ENCODE measurements around the gene GRM8. TPM values are rescaled to one million over a fixed set of nuclear protein-coding genes. Genes with fewer than 3 reads are reported as not detected.
A peak's percentile ranks its signal among the peaks of the same experiment; 100 is the strongest.

Gene GRM8
- polyA plus RNA-seq, 1 donor from 2014 or later: 1.5 TPM

DNA sequence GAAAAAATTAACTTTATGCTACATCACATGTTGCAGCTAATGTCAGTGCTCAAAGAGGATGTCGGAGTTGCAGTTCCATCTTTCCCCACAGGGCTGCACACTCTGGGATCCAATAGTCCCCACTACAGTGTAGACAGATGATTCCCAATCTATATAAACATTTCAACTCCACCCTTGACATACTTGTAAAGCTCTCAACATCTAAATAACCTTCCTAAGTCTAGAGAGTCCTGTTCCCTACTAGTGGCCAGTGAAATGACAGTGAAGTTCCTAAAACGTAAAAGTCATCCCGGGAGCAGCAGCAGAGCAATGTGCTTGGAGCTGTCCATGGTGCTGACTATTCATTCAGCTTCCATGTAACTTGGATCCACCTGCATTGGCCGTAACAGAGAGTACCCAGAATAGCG, 145.1 kb downstream of the GRM8 start:
- Histone ChIP-seq H3F3A (ENCODE audit: insufficient read depth, low read length, poor library complexity, severe bottlenecking) (no peaks in the 10 kb centered on the region), H3K4me2 (ENCODE audit: low read length) (no peak overlapping the region), H3K27me3 (ENCODE audit: insufficient read depth, low read depth, low read length) (peaks cover 5% of the 10 kb centered on the region), H3K9ac (ENCODE audit: low read length) (no peak overlapping the region), H3K9me2 (ENCODE audit: insufficient read depth, low read length) (no peaks in the 10 kb centered on the region), H3K9me3 (ENCODE audit: low read length) (no peaks in the 10 kb centered on the region), H4K20me1 (ENCODE audit: insufficient read depth) (no peaks in the 10 kb centered on the region), H3K36me3 (ENCODE audit: insufficient read depth, low read length) (no peaks in the 10 kb centered on the region), H3K27ac (ENCODE audit: low read length) (no peak overlapping the region), H3K79me2 (replicated peaks; ENCODE audit: insufficient read depth, low read length) (no peaks in the 10 kb centered on the region), H3K4me3 (ENCODE audit: low read length) (no peak overlapping the region), H2AFZ (ENCODE audit: low read depth, low read length) (no peak overlapping the region)
- no peak for TF ChIP-seq EP300 (conservative IDR thresholded peaks at IDR 0.05; ENCODE audit: poor library complexity, severe bottlenecking)
- TF ChIP-seq EZH2 (IDR thresholded peaks at IDR 0.05; ENCODE audit: borderline replicate concordance, insufficient read depth, low read length, poor library complexity, severe bottlenecking): no peak
- TF ChIP-seq CTCF (IDR thresholded peaks at IDR 0.05; ENCODE audit: poor library complexity, severe bottlenecking): peak; percentile 36
- TF ChIP-seq MXI1 (conservative IDR thresholded peaks at IDR 0.05; ENCODE audit: poor library complexity, severe bottlenecking): no peak
- TF ChIP-seq RAD21 (conservative IDR thresholded peaks at IDR 0.05): no peak
- TF ChIP-seq, protein P1, sequence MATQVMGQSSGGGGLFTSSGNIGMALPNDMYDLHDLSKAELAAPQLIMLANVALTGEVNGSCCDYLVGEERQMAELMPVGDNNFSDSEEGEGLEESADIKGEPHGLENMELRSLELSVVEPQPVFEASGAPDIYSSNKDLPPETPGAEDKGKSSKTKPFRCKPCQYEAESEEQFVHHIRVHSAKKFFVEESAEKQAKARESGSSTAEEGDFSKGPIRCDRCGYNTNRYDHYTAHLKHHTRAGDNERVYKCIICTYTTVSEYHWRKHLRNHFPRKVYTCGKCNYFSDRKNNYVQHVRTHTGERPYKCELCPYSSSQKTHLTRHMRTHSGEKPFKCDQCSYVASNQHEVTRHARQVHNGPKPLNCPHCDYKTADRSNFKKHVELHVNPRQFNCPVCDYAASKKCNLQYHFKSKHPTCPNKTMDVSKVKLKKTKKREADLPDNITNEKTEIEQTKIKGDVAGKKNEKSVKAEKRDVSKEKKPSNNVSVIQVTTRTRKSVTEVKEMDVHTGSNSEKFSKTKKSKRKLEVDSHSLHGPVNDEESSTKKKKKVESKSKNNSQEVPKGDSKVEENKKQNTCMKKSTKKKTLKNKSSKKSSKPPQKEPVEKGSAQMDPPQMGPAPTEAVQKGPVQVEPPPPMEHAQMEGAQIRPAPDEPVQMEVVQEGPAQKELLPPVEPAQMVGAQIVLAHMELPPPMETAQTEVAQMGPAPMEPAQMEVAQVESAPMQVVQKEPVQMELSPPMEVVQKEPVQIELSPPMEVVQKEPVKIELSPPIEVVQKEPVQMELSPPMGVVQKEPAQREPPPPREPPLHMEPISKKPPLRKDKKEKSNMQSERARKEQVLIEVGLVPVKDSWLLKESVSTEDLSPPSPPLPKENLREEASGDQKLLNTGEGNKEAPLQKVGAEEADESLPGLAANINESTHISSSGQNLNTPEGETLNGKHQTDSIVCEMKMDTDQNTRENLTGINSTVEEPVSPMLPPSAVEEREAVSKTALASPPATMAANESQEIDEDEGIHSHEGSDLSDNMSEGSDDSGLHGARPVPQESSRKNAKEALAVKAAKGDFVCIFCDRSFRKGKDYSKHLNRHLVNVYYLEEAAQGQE (IDR thresholded peaks at IDR 0.05; ENCODE audit: borderline replicate concordance): peak; percentile 92

DNA sequence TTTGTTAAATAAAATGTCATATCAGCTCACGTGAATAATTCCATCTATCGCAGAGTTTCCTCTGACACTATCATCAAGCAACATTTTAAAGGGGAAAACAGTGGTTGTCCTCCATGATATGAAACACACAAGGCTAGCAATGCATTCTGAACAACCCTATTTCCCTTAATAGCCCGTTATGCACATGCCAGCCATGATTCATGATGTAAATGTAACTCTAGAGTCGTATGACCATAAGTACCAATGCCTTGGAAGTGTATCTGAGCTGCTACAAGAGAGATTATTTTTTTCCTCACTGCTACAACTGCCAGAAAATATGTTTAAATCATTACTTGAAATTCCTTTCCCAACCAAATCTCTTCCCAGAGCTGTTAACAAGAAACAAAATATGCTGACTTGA, 159.4 kb downstream of the GRM8 start:
- H3K27ac ChIP-seq (ENCODE audit: low read length): no peak overlapping the region
- no peaks in the 10 kb centered on the region for H3F3A ChIP-seq (ENCODE audit: insufficient read depth, low read length, poor library complexity, severe bottlenecking)
- H2AFZ ChIP-seq (ENCODE audit: low read depth, low read length): no peak overlapping the region
- H3K4me2 ChIP-seq (ENCODE audit: low read length): no peak overlapping the region
- H3K36me3 ChIP-seq (ENCODE audit: insufficient read depth, low read length): no peaks in the 10 kb centered on the region
- no peaks in the 10 kb centered on the region for H3K9me3 ChIP-seq (ENCODE audit: low read length)
- H3K9me2 ChIP-seq (ENCODE audit: insufficient read depth, low read length): no peaks in the 10 kb centered on the region
- no peaks in the 10 kb centered on the region for H3K27me3 ChIP-seq (ENCODE audit: insufficient read depth, low read depth, low read length)
- H4K20me1 ChIP-seq (ENCODE audit: insufficient read depth): no peaks in the 10 kb centered on the region
- no peaks in the 10 kb centered on the region for H3K79me2 ChIP-seq (replicated peaks; ENCODE audit: insufficient read depth, low read length)
- H3K9ac ChIP-seq (ENCODE audit: low read length): no peak overlapping the region
- H3K4me3 ChIP-seq (ENCODE audit: low read length): no peak overlapping the region
- TF ChIP-seq TAF1 (IDR thresholded peaks at IDR 0.05; ENCODE audit: low read depth) (no peak), EP300 (conservative IDR thresholded peaks at IDR 0.05; ENCODE audit: poor library complexity, severe bottlenecking) (no peak), SMC3 (conservative IDR thresholded peaks at IDR 0.05; ENCODE audit: poor library complexity) (no peak), RAD21 (conservative IDR thresholded peaks at IDR 0.05) (no peak), EZH2 (IDR thresholded peaks at IDR 0.05; ENCODE audit: borderline replicate concordance, insufficient read depth, low read length, poor library complexity, severe bottlenecking) (no peak), MXI1 (conservative IDR thresholded peaks at IDR 0.05; ENCODE audit: poor library complexity, severe bottlenecking) (no peak), POLR2AphosphoS5 (IDR thresholded peaks at IDR 0.05) (no peak), CTCF (IDR thresholded peaks at IDR 0.05; ENCODE audit: poor library complexity, severe bottlenecking) (no peak)
- TF ChIP-seq, protein P1 (IDR thresholded peaks at IDR 0.05; ENCODE audit: borderline replicate concordance): no peak

Measured in neural cell (in vitro differentiated cells).